HL-60 (cell line): ENCODE measurements around the gene ACAD8.

Experiments
- CTCF ChIP-seq: IDR thresholded peaks from one replicate; pipeline ENCODE4 v1.5.1; 2011; ENCODE audit warnings: low read length, control low read depth, inconsistent platforms; ENCODE audit not compliant: insufficient read depth
- POLR2AphosphoS5 ChIP-seq: IDR thresholded peaks from 2 replicates; pipeline ENCODE4 v1.6.1; 2012; ENCODE audit warnings: low read depth

- no peak for TF ChIP-seq CTCF
- no peak for TF ChIP-seq POLR2AphosphoS5
These were observed 11.8 kb downstream of the ACAD8 start for GRCh38 chr11:134264966-134265764.
